Skeletal muscle tissue (tissue), 4 donors: ENCODE measurements around the gene PRICKLE1. TPM values are rescaled to one million over a fixed set of nuclear protein-coding genes. Genes with fewer than 3 reads are reported as not detected.

Source experiments
- H3K27ac ChIP-seq: one replicate; pipeline ENCODE4 v1.7.0; 2013; ENCODE audit warnings: mild to moderate bottlenecking, low read depth, low read length, inconsistent platforms
- H3K27me3 ChIP-seq, 3 donors: one replicate each; pipeline ENCODE4 v1.7.0; 2013; ENCODE audit warnings: low read length in 3 of 3; ENCODE audit not compliant: control insufficient read depth in 3 of 3, insufficient read depth in 3 of 3
- H3K36me3 ChIP-seq, 3 donors: one replicate each; pipeline ENCODE4 v1.7.0; 2013; ENCODE audit warnings: low read length in 3 of 3; ENCODE audit not compliant: control insufficient read depth in 3 of 3, insufficient read depth in 3 of 3
- H3K4me1 ChIP-seq, 3 donors: one replicate each; pipeline ENCODE4 v1.7.0; 2013; ENCODE audit warnings: low read length in 3 of 3, mild to moderate bottlenecking in 3 of 3; ENCODE audit not compliant: control insufficient read depth in 3 of 3, insufficient read depth in 3 of 3
- H3K4me3 ChIP-seq, 3 donors: one replicate each; pipeline ENCODE4 v1.7.0; 2013; ENCODE audit warnings: low read length in 3 of 3
- H3K9ac ChIP-seq, 3 donors: one replicate each; pipeline ENCODE4 v1.7.0; 2013; ENCODE audit warnings: low read length in 3 of 3, mild to moderate bottlenecking in 3 of 3, moderate library complexity in 2 of 3, low read depth in 1 of 3
- H3K9me3 ChIP-seq, 3 donors: one replicate each; pipeline ENCODE4 v1.7.0; 2013; ENCODE audit warnings: low read length in 3 of 3; ENCODE audit not compliant: control insufficient read depth in 3 of 3
- total RNA-seq: library from RNA; depleted of rRNA; stranded (reverse); fragments of >200 nt; gene quantifications from one replicate; pipeline ENCODE4 v1.2.3, GENCODE V29; 2014
- donor health status: Osteomylitis.

PRICKLE1 gene
- total RNA-seq, 1 donor from 2014 or later, result 27.1 TPM

DNA sequence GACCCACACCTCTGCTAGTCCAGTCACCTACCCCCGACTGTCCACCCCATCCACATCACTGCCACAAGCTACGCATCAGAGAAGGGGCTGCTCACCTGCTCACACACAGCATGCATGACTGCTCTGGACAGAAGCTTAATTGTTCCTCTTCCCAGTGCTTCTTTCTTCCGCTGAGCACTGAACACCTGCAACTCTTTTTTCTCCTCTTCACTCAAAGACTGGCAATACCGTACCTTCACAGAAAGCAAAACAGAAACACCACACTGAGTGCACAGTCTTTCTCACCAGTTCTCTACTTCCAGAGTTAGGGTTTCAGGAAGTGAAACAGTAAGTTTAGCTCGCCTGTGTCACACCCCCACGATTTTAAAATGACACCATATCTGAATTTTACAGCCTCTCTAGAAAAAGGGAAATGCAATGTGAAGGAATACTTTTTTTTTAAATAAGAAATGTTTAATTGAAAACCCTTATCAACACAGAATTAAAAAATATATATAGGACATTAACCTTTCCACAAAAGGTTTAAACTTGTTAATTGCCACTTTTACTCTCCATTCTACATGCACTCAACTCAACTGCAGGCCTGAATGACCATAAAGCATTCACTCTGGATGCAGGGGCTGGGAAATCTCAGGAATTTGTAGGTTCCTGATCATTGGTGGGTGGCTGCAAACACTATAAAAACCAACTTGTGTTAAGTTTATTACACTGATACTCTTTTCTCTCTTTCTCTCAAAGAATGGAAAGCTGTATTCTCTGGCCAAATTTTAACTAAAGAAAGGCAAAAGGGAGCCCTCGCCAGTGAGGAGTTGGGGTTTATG, 120.0 kb downstream of the PRICKLE1 start:
- H3K27ac ChIP-seq, result no peak overlapping the region
- no peaks in the 10 kb centered on the region for H3K27me3 ChIP-seq
- H3K4me3 ChIP-seq, result no peak overlapping the region
- peaks cover 14 to 18% (median 18%) of the 10 kb centered on the region in 3 donors for H3K36me3 ChIP-seq
- no peaks in the 10 kb centered on the region for H3K4me1 ChIP-seq
- no peaks in the 10 kb centered on the region for H3K9me3 ChIP-seq
- no peak overlapping the region for H3K9ac ChIP-seq

DNA sequence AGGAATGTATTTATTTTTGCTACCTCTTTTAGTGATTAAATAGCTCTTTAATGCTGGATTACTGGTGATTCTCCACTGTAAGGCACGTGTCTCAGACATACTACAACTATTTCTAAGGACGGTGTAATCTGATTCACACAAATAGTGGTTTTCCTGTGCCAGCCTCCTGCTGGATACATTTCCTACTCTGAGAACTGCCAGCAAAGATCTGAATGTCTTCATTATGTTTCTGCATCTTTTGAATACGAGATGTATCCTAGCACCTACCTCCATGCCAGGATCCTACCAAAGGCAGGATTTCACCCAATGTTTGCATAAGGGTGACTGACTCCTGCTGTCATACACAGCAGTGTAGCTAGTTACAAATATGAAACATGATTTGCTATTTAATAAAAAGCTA, 120.6 kb downstream of the PRICKLE1 start:
- Histone ChIP-seq H3K4me1 (no peaks in the 10 kb centered on the region), H3K4me3 (no peak overlapping the region), H3K27ac (no peak overlapping the region), H3K36me3 (peaks cover 14 to 23% (median 22%) of the 10 kb centered on the region in 3 donors), H3K9me3 (no peaks in the 10 kb centered on the region), H3K9ac (no peak overlapping the region), H3K27me3 (no peaks in the 10 kb centered on the region)

DNA sequence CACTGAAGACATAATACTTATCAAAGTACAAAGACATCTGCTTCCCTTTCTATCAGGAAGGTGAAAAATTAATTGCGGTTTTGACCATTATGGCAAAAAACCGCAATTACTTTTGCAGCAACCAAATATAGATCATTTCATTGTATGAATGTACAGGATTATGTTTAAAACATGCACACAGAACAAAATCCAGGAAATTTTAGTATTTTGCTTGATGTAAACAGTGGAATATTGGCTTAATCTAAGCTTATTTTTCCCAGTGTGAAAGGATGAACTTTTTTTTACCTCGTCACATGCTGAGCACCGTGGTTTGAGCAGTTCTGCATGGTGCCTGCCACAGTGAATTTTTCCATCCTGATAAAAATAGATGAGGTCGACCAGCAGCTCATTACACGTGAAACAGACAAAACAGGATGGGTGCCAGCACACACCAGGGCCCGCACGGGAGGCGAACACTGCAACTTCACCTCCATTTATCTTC, 121.2 kb downstream of the PRICKLE1 start:
- Histone ChIP-seq H3K36me3 (peaks cover 14 to 26% (median 23%) of the 10 kb centered on the region in 3 donors), H3K9me3 (no peaks in the 10 kb centered on the region), H3K4me3 (no peak overlapping the region), H3K27me3 (no peaks in the 10 kb centered on the region), H3K4me1 (no peaks in the 10 kb centered on the region), H3K27ac (no peak overlapping the region), H3K9ac (no peak overlapping the region)

DNA sequence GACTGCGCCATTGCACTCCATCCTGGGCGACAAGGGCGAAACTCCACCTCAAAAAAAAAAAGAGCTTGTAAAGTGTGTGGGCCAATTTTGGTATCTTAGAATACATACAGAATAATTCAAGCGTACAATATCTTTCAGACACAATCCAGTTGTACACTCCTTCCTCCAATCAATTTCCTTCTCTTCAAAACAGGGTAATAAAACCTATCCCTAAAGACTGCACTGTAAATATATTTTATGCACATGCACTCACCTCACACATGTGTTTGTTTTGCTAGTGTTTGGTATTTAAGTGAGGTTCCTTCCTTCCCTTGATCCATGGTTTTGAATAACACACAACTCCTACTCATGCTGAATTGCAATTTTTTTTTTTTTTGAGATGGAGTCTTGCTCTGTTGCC, 125.9 kb downstream of the PRICKLE1 start:
- Histone ChIP-seq H3K27me3 (no peaks in the 10 kb centered on the region), H3K4me1 (no peaks in the 10 kb centered on the region), H3K27ac (no peak overlapping the region), H3K9ac (no peak overlapping the region), H3K9me3 (no peaks in the 10 kb centered on the region), H3K4me3 (no peak overlapping the region), H3K36me3 (peaks cover 21 to 34% (median 28%) of the 10 kb centered on the region in 3 donors)

DNA sequence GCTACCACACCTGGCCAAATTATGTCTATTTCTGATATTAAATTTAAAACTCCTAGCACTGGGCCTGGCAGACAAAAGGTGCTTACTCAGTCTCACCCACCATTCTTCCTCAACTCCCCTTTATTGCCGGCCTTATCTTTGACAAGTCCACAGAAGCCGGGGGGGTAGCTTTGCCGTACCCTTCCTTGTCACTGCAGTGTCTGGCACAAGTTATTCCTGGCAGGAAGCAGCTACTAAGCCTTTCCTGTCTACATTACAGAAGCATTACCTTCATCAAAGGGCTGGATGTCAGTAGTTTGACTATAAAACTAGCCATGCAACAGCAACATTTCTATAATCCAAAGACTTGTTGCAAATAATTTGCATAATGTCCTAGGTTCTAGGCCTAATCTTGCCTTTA, 127.1 kb downstream of the PRICKLE1 start:
- Histone ChIP-seq H3K9ac (no peak overlapping the region), H3K4me1 (no peaks in the 10 kb centered on the region), H3K27ac (no peak overlapping the region), H3K27me3 (no peaks in the 10 kb centered on the region), H3K36me3 (peaks cover 21 to 31% (median 28%) of the 10 kb centered on the region in 3 donors), H3K4me3 (no peak overlapping the region), H3K9me3 (no peaks in the 10 kb centered on the region)

DNA sequence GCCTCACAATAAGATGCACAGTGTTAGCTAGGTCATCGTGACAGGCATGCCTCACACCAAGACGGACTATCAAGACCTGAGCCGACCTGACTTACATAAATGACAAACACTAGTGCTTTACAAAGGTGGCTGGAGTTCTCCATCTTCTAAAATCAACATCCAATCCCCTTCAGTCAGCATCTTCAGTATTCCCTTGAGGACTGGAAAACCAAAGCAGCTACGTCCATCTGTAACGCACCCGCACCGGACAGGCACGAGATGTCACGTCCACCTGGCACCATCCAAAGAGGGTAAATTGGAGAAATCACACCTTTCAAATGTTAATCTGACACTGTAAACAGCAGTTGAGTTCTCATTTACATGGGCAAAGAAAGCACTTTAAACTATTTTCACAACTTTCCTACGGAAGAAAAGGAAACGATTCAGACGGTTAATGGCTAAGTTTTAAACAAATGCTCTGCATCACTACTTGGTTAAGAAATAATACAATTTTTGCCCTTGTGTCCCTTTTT, 130.2 kb downstream of the PRICKLE1 start:
- Histone ChIP-seq H3K4me1 (no peaks in the 10 kb centered on the region), H3K9ac (no peak overlapping the region), H3K27ac (no peak overlapping the region), H3K36me3 (peaks cover 11 to 15% (median 12%) of the 10 kb centered on the region in 3 donors), H3K27me3 (no peaks in the 10 kb centered on the region), H3K4me3 (no peak overlapping the region), H3K9me3 (no peaks in the 10 kb centered on the region)

DNA sequence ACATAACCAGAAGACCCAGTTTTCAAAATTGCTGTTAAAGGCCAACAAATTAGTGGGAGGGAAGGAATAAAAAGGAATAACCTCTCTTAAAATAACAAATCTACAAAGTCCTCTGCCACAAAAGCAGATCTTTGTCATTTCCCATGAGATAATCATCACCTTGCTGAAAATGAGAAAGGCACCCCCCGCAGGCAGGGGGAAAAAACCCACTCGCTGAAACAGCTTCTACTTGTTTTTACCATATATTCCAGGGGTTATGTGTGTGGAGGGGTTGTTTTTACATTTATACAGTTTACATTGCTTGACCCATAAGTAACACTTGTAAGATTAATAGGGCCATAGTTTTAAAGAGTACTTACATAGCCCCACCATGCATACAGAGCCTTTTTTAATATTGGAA, 131.0 kb downstream of the PRICKLE1 start:
- H3K4me1 ChIP-seq, result no peaks in the 10 kb centered on the region
- H3K36me3 ChIP-seq, result peaks cover 9 to 11% (median 10%) of the 10 kb centered on the region in 3 donors
- no peaks in the 10 kb centered on the region for H3K27me3 ChIP-seq
- no peak overlapping the region for H3K27ac ChIP-seq
- no peaks in the 10 kb centered on the region for H3K9me3 ChIP-seq
- H3K9ac ChIP-seq, result no peak overlapping the region
- no peak overlapping the region for H3K4me3 ChIP-seq

DNA sequence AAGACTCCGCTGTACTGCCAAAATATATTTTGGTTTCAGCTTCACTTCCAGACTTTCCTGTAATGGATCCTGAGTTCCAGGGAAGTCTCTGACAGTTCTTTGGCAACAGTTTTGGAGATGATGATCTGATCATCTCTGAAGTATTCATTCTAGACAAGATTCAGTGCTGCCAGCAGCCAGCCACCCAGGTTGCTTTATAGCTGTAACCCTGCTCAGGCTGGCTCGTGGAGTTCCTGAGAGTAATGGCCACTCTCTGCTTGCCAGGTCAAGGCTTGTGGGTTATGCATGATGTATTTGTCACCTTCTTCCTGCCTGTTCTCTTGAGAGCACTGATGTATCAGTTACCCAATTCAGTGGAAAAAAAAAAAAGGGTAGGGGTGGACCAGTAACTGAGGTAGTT, 139.3 kb downstream of the PRICKLE1 start:
- H3K4me3 ChIP-seq, result no peak overlapping the region
- no peaks in the 10 kb centered on the region for H3K27me3 ChIP-seq
- peaks cover 0 to 3% (median 0%) of the 10 kb centered on the region in 3 donors for H3K4me1 ChIP-seq
- peaks cover 0 to 5% (median 4%) of the 10 kb centered on the region in 3 donors for H3K36me3 ChIP-seq
- H3K9me3 ChIP-seq, result no peaks in the 10 kb centered on the region
- H3K9ac ChIP-seq, result no peak overlapping the region
- H3K27ac ChIP-seq, result no peak overlapping the region

DNA sequence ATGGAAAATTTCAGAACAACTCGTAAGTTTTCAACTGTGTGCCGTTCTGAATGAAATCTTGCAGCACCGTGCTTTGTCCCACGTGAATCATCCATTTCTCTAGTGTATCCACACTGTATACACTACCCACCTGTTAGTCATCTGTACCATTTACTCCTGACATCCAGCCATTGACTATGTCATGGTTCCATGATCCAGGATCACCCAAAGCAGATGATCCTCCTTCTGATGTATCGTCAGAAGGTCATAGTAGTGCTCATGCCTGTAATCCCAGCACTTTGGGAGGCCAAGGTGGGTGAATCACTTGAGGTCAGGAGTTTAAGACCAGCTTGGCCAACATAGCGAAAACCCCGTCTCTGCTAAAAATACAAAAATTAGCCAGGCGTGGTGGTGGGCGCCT, 140.7 kb downstream of the PRICKLE1 start:
- no peak overlapping the region for H3K9ac ChIP-seq
- no peaks in the 10 kb centered on the region for H3K9me3 ChIP-seq
- H3K36me3 ChIP-seq, result peaks cover 0 to 12% (median 5%) of the 10 kb centered on the region in 3 donors
- peaks cover 0 to 3% (median 0%) of the 10 kb centered on the region in 3 donors for H3K4me1 ChIP-seq
- H3K27ac ChIP-seq, result no peak overlapping the region
- H3K27me3 ChIP-seq, result no peaks in the 10 kb centered on the region
- H3K4me3 ChIP-seq, result no peak overlapping the region

DNA sequence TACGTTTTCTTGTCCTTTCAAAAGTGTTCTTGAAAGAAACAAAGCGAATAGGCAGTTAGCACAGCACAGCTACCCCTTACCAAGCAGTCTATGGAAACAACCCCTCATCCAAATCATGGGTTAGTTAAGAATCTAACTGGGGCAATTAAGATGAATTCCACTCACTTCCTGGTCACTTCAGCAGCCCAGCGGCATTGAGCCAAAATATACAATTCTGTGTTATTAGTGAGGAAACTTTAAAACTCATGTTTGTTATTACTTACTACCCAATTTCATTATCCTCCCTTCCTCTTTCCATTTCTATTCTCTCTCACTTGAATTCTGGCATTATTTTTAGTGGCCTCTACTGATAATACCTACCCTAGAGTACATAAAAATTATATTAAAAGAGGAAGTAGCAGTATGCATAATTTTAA, 142.2 kb downstream of the PRICKLE1 start:
- H3K27ac ChIP-seq, result no peak overlapping the region

More for the DNA sequence above, 142.2 kb downstream of the PRICKLE1 start:
- Histone ChIP-seq H3K27me3 (no peaks in the 10 kb centered on the region), H3K36me3 (peaks cover under 1 to 19% (median 8%) of the 10 kb centered on the region in 3 donors), H3K9me3 (no peaks in the 10 kb centered on the region), H3K4me1 (peaks cover 0 to 3% (median 0%) of the 10 kb centered on the region in 3 donors), H3K9ac (no peak overlapping the region), H3K4me3 (no peak overlapping the region)
